Neural cell (in vitro differentiated cells): Measurements from ENCODE around the gene CCNL2.

Experiments used
- EZH2 ChIP-seq: fragments of 200-600, 300-800 bp; shearing (Covaris generic), sonication (generic); IDR thresholded peaks from 2 replicates; pipeline ENCODE4 v1.6.1; 2014; ENCODE audit warnings: antibody characterized with exemption, low read length, borderline replicate concordance, mild to moderate bottlenecking; ENCODE audit not compliant: insufficient read depth, poor library complexity, severe bottlenecking
- RAD21 ChIP-seq: fragments of 450-650 bp; conservative IDR thresholded peaks from 2 replicates; pipeline ENCODE4 v1.6.1; 2014; ENCODE audit warnings: antibody characterized with exemption, mild to moderate bottlenecking, moderate library complexity
- TF ChIP-seq, protein P1 (sequence below): fragments of 450-650 bp; IDR thresholded peaks from 2 replicates; pipeline ENCODE4 v1.5.1; 2014; ENCODE audit warnings: antibody characterized with exemption, mild to moderate bottlenecking, moderate library complexity; ENCODE audit not compliant: poor library complexity, severe bottlenecking

- TF ChIP-seq RAD21 (no peak), EZH2 (no peak)
- TF ChIP-seq, protein P1, sequence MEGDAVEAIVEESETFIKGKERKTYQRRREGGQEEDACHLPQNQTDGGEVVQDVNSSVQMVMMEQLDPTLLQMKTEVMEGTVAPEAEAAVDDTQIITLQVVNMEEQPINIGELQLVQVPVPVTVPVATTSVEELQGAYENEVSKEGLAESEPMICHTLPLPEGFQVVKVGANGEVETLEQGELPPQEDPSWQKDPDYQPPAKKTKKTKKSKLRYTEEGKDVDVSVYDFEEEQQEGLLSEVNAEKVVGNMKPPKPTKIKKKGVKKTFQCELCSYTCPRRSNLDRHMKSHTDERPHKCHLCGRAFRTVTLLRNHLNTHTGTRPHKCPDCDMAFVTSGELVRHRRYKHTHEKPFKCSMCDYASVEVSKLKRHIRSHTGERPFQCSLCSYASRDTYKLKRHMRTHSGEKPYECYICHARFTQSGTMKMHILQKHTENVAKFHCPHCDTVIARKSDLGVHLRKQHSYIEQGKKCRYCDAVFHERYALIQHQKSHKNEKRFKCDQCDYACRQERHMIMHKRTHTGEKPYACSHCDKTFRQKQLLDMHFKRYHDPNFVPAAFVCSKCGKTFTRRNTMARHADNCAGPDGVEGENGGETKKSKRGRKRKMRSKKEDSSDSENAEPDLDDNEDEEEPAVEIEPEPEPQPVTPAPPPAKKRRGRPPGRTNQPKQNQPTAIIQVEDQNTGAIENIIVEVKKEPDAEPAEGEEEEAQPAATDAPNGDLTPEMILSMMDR: no peak
These were observed 11.1 kb downstream of the CCNL2 start for GRCh38 chr1:1388078-1388472.
